SU-DHL-6 (cell line): ENCODE data around the gene RNF186.

ENCODE experiments used
- CTCF ChIP-seq: fragments of 200-600 bp; sonication (generic); IDR thresholded peaks from one replicate; pipeline ENCODE4 v1.5.1; 2017; ENCODE audit warnings: antibody characterized with exemption, mild to moderate bottlenecking, low read length, moderate library complexity; ENCODE audit not compliant: insufficient read depth, poor library complexity, severe bottlenecking
- EZH2phosphoT487 ChIP-seq: fragments of 200-600 bp; sonication (generic), shearing (Covaris generic); conservative IDR thresholded peaks from 2 replicates; pipeline ENCODE4 v1.6.1; 2018; ENCODE audit warnings: mild to moderate bottlenecking, antibody characterized with exemption, low read length, moderate library complexity, mixed read lengths

- TF ChIP-seq CTCF (no peak), EZH2phosphoT487 (no peak)
Measured at GRCh38 chr1:19769211-19769932, 45.7 kb downstream of the RNF186 start.
